HFFc6 (cell line): Measurements from ENCODE around the gene KPNB1. TPM values are rescaled to one million over a fixed set of nuclear protein-coding genes. Genes with fewer than 3 reads are reported as not detected.
A peak's percentile ranks its signal among the peaks of the same experiment; 100 is the strongest.

ENCODE experiments used
- DNase-seq: peaks from one replicate; pipeline ENCODE4 v3.0.0-alpha.2; 2018
- H3K27ac Mint-ChIP-seq: 2 replicates; pipeline ENCODE4 v1.8.0; 2020; ENCODE audit warnings: mild to moderate bottlenecking, mixed read lengths
- H3K27me3 Mint-ChIP-seq: 2 replicates; pipeline ENCODE4 v1.8.0; 2021; ENCODE audit warnings: mild to moderate bottlenecking, moderate library complexity, mixed read lengths; ENCODE audit not compliant: insufficient read depth
- H3K36me3 Mint-ChIP-seq: 2 replicates; pipeline ENCODE4 v1.8.0; 2021; ENCODE audit warnings: low read depth, mixed read lengths
- H3K4me1 Mint-ChIP-seq: 2 replicates; pipeline ENCODE4 v1.8.0; 2020; ENCODE audit warnings: low read depth, mixed read lengths
- H3K4me3 Mint-ChIP-seq: 2 replicates; pipeline ENCODE4 v1.8.0; 2020; ENCODE audit warnings: mild to moderate bottlenecking, moderate library complexity, mixed read lengths
- H3K9me3 Mint-ChIP-seq: 2 replicates; pipeline ENCODE4 v1.8.0; 2020; ENCODE audit warnings: mild to moderate bottlenecking, mixed read lengths
- total RNA-seq, 6 experiments: library from RNA; stranded (reverse); fragmentation: NEBNext Ultra II Directional; extraction: Animal tissue kit (Norgen Biotek cat#: 25700); gene quantifications; 2 replicates in 1 of 6; 3 replicates in 5 of 6; pipeline ENCODE4 v1.2.3, GENCODE V29; 2021
- TF ChIP-seq, protein P1 (sequence below): fragments of 200-600 bp; sonication (generic); IDR thresholded peaks from 2 replicates; pipeline ENCODE4 v1.5.0; 2021; ENCODE audit warnings: antibody characterized with exemption, mild to moderate bottlenecking

The KPNB1 gene
- total RNA-seq, 6 experiments from 2014 or later, result 439 to 580 (median 549) TPM

DNA sequence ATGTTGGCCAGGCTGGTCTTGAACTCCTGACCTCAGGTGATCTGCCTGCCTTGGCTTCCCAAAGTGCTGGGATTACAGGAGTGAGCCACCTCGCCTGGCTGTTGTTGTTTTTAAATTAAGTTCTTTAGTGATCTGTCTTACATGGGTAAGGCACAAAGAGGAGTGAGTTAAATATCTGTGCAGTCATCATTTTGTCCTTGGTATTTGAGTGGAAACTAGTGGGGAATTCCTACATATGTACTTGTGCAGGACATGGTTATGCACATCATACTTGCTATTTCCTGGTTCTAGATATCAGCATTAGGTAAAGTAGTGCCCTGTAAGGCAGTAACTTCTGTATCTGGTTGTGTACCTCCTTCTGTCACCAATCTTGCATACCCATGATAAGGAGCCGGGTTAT is 3.7 kb downstream of the KPNB1 start:
- no peak for DNase-seq
- Mint-ChIP-seq H3K4me3 (peak overlapping the region; percentile 57; the same call in 1 of the 2 replicates), H3K36me3 (peaks cover 57% of the 10 kb centered on the region), H3K27ac (peak overlapping the region; percentile 5; the same call in 1 of the 2 replicates), H3K9me3 (no peaks in the 10 kb centered on the region), H3K4me1 (peaks cover 54% of the 10 kb centered on the region), H3K27me3 (peaks cover 5% of the 10 kb centered on the region; the same call in 1 of the 2 replicates)
- TF ChIP-seq, protein P1, sequence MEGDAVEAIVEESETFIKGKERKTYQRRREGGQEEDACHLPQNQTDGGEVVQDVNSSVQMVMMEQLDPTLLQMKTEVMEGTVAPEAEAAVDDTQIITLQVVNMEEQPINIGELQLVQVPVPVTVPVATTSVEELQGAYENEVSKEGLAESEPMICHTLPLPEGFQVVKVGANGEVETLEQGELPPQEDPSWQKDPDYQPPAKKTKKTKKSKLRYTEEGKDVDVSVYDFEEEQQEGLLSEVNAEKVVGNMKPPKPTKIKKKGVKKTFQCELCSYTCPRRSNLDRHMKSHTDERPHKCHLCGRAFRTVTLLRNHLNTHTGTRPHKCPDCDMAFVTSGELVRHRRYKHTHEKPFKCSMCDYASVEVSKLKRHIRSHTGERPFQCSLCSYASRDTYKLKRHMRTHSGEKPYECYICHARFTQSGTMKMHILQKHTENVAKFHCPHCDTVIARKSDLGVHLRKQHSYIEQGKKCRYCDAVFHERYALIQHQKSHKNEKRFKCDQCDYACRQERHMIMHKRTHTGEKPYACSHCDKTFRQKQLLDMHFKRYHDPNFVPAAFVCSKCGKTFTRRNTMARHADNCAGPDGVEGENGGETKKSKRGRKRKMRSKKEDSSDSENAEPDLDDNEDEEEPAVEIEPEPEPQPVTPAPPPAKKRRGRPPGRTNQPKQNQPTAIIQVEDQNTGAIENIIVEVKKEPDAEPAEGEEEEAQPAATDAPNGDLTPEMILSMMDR, result no peak

DNA sequence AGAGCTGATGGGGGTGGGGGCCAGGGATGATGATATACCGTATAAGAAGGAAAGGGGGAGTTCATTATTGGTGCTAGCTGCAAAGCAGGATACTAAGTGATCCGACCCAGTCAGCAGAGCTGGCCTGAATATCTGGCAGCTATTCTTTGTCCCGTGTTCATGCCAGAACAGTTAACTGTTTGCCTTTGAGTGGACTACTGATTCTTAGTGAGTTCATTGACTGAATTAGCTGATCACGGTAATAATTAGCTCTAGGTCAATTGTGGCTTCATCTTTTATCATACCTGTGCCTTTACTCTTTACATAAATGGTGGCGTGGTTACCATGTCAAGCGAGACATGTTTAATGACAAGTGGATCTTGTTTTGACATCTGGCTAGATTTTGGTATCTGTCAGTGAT is 5.3 kb downstream of the KPNB1 start:
- no peaks in the 10 kb centered on the region for H3K9me3 Mint-ChIP-seq
- peak overlapping the region; percentile 17; the same call in 1 of the 2 replicates for H3K4me3 Mint-ChIP-seq

DNA sequence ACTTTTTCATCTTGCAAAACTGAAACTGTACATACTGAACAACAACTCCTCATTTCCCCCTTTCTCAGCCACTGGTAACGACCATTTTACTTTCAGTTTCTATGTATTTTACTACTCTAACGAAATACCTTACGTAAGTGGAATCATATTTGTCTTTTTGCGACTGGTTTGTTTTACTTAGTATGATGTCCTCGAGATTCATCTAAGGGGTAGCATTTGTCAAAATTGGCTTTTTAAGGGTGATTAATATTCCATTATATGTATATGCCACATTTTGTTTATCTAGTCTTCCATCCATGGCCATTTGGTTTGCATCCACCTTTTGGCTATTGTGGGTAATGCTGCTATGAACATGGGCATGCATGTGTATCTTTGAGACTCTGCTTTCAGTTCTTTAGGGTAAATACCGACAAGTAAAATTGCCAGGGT is 10.4 kb downstream of the KPNB1 start:
- no peak overlapping the region for H3K27ac Mint-ChIP-seq
- TF ChIP-seq, protein P1, result no peak; the same call in 1 of the 2 replicates
- no peaks in the 10 kb centered on the region for H3K9me3 Mint-ChIP-seq
- H3K4me1 Mint-ChIP-seq, result peaks cover 14% of the 10 kb centered on the region
- H3K4me3 Mint-ChIP-seq, result no peak overlapping the region
- peaks cover 39% of the 10 kb centered on the region for H3K36me3 Mint-ChIP-seq
- H3K27me3 Mint-ChIP-seq, result no peaks in the 10 kb centered on the region
- no peak for DNase-seq

More for the DNA sequence above, 5.3 kb downstream of the KPNB1 start:
- TF ChIP-seq, protein P1, result no peak
- no peak for DNase-seq
- Mint-ChIP-seq H3K4me1 (peaks cover 49% of the 10 kb centered on the region), H3K27me3 (no peaks in the 10 kb centered on the region), H3K27ac (peak overlapping the region; percentile 21; the same call in 1 of the 2 replicates), H3K36me3 (peaks cover 62% of the 10 kb centered on the region)

DNA sequence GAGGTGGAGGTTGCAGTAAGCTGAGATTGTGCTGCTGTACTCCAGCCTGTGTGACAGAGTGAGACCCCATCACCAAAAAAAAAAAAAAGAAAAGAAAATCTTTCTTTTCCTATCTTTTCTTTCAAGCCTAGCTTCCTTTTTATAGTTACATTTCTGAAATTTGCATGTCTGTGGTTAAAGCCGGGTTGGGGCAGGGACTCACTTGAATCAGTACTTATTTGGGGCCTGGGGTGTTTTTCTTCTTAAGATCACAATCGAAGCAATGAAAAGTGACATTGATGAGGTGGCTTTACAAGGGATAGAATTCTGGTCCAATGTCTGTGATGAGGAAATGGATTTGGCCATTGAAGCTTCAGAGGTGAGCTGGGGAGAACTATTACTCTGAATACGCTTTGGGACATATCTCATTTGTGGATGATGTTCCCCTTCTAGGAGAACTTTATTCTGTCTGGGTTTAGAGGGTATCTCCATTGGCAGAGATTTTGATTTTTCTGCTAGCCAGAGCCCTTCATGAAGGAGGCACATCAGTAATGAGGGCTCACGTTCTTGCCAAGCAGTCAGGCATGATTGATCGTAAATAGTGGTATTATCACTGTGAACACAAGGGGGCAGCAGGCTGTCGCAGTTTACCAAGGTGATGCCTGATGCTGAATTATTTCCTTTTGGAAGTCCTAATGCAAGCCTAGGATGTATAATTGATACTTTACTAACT is 14.3 kb downstream of the KPNB1 start:
- peaks cover 6% of the 10 kb centered on the region; the same call in 1 of the 2 replicates for H3K4me1 Mint-ChIP-seq
- H3K27ac Mint-ChIP-seq, result peak overlapping the region; percentile 43
- no peak overlapping the region for H3K4me3 Mint-ChIP-seq
- H3K36me3 Mint-ChIP-seq, result peaks cover 32% of the 10 kb centered on the region
- TF ChIP-seq, protein P1, result peak; percentile 89
- no peaks in the 10 kb centered on the region for H3K9me3 Mint-ChIP-seq
- H3K27me3 Mint-ChIP-seq, result no peaks in the 10 kb centered on the region
- peak; percentile 48 for DNase-seq

DNA sequence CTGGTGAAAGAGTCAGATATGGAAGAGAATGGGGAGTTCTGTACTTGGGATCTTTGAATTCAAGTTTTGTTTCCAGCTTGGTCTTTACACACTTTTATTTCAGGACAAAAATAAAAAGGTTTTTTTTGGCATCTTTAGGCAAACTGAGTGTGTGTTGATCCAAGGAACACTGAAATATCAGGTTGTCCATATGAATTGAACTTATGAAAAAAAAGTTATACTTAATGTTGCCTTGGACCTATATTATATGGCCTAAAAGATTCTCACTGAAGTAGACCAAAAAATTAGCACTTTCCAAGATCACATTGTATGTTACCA is 14.9 kb downstream of the KPNB1 start:
- DNase-seq, result no peak
- Mint-ChIP-seq H3K4me1 (peaks cover 6% of the 10 kb centered on the region; the same call in 1 of the 2 replicates), H3K27me3 (no peaks in the 10 kb centered on the region), H3K9me3 (no peaks in the 10 kb centered on the region), H3K4me3 (no peak overlapping the region), H3K27ac (peak overlapping the region; percentile 43), H3K36me3 (peaks cover 36% of the 10 kb centered on the region)
- TF ChIP-seq, protein P1, result peak; percentile 42
